GM12801 (cell line): Measurements from ENCODE around the gene TRMT2A.

Experiments used
- TF ChIP-seq, protein P1 (sequence below): IDR thresholded peaks from one replicate; pipeline ENCODE4 v1.5.1; 2011; ENCODE audit warnings: control low read depth; ENCODE audit not compliant: insufficient read length; ENCODE audit errors: extremely low read depth

Gene TRMT2A

DNA sequence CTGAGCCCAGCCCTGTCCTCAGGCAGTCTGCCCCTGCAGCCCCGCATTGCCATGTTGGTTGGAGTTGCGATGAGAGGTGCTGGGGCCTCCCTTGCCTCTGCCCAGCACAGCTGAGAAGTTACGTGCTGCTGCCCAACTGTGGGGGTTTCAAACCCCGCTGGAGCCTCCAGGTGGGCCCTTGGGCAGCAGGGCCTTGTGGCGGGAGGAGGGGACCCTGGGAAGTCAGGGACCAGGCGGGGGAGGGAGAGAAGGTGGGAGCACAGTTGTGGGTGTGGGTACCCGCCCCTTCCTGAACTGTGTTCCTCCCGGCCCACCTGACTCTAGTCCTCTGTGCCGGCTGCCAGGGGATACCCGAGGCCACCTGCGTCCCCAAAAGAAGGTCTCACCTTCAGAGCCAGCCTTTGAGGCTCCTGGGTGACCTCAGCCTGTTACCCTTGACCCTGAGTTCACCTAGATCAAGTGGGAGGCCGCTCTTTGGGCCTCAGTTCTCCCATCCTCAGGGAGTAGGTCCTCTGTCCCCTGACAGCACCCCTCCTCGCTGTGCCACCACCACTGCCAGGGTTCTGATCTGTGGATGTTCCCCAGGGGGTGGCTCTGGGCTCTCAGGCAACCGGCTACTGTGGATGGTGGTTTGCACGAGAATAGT lies 41.5 kb upstream of the TRMT2A start:
- TF ChIP-seq, protein P1, sequence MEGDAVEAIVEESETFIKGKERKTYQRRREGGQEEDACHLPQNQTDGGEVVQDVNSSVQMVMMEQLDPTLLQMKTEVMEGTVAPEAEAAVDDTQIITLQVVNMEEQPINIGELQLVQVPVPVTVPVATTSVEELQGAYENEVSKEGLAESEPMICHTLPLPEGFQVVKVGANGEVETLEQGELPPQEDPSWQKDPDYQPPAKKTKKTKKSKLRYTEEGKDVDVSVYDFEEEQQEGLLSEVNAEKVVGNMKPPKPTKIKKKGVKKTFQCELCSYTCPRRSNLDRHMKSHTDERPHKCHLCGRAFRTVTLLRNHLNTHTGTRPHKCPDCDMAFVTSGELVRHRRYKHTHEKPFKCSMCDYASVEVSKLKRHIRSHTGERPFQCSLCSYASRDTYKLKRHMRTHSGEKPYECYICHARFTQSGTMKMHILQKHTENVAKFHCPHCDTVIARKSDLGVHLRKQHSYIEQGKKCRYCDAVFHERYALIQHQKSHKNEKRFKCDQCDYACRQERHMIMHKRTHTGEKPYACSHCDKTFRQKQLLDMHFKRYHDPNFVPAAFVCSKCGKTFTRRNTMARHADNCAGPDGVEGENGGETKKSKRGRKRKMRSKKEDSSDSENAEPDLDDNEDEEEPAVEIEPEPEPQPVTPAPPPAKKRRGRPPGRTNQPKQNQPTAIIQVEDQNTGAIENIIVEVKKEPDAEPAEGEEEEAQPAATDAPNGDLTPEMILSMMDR, result no peak

DNA sequence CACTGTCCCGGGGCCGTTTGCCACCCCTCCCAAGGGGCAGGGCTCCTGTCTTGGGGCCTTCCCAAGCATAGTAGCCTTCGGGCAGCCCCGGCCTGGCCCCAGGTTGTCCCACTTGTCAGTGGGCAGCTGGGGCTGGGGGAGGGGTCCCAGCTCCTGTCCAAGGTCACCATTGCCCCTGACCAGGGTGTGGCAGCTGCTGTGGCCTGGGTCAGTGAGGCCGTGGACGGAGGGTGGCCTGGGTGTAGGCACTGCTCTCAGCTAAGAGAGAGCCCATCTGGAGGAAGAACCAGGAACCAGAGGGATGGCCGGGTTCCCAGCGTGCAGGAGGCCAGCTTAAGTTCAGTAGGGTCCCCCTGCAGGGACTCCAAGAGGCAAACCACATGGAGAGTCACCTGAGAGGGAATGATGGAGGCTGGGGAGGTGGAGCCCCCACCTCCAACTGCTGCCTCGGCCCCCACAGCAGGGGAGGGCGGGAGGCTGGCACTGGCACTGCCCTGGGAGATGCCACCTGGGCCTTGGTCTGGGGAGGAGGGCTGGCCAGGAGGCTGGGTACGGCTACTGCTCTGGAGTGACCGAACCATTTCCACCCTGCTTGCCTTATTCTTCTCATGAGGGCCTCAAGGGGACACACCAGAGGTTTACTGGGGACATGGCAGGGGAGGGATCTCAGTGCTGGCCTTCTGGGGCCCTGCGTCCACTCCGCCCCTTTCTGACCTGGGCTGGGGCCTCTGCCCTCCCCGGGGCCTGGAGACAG lies 40.6 kb upstream of the TRMT2A start:
- TF ChIP-seq, protein P1, result no peak

DNA sequence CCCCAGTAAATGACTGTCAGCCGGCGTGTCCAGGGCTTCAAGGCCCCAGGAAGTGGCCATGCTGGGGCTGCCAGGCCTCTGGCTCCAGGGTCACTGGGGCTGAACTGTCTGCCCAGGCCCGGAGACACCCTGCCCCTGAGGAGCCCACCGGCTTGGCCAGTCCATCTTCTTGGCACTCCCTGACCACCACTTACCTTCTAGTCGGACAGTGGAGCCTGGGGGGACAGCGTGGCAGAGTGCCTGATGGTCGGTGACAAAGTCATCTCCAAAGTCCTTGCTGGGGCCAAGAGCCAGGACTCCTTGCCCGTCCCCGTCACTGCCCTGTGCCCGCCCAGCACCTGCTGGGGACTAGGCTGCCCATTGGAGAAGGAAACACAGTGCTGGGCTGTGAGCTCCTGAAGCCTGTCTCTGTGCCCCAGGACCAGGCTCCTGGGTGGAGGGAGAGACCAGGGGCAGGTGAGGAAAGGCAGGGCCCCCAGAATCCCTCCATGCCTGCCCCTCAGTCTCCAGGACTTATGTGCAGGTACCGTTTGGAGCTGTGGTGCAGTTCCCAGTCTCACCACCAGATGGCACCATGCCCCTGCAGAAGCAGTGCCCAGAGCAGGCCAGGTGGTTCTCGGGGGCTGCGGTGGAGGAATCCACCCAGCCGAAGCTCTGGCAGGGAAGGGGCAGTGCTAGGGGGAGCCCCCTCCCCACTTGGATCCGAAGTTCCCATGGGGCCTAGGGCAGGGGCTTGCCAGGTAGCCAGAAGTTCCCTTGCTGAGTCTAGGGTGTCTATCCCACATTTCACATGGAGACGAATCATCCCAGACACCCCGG lies 39.8 kb upstream of the TRMT2A start:
- TF ChIP-seq, protein P1, result no peak

DNA sequence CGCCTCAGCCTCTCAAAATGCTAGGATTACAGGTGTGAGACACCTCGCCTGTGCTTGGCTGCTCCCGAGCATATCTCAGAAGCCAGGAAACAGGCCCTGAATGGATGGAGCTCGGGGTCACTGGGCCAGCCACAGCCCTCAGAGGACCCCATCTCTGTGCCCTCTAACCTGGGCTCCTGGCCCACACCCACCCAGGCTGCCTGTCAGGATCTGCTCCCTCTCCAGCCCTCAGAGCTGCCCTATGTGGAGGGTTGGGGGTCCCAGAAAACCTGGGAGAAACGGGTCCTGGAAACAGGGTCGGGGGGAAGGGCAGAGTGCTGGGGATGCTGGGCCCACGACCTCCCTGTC lies 39.0 kb upstream of the TRMT2A start:
- TF ChIP-seq, protein P1, result no peak

DNA sequence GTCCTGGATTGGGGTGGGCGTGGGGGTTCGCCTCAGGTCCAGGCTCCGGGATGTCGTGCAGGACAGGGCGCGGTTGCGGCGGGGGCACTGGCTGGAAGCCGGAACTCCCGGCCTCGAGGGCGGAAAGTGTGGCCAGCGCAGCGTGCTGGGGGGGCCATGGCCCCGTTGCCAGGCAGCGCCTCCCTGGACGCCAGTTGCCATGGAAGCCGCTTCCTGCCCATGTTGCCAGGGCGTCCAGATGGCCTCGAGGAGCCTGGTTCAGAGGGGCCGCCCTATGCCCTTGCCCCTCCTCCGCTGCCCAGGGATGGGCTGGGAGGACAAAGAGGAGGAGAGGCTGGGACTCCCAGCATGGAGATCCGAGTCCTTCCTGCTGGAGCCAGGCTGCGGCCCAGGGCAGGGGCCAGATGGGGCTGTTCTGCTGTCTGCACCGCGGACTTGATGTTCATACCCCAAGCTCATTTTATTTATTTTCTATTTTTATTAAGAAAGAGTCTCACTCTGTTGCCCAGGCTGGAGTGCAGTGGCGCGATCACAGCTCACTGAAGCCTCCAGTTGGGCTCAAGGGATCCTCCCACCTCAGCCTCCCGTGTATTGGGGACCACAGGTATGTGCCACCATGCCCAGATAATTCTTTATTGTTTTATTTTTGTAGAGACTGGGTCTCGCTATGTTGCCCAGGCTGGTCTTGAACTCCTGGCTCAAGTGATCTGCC lies 38.5 kb upstream of the TRMT2A start:
- TF ChIP-seq, protein P1, result no peak

DNA sequence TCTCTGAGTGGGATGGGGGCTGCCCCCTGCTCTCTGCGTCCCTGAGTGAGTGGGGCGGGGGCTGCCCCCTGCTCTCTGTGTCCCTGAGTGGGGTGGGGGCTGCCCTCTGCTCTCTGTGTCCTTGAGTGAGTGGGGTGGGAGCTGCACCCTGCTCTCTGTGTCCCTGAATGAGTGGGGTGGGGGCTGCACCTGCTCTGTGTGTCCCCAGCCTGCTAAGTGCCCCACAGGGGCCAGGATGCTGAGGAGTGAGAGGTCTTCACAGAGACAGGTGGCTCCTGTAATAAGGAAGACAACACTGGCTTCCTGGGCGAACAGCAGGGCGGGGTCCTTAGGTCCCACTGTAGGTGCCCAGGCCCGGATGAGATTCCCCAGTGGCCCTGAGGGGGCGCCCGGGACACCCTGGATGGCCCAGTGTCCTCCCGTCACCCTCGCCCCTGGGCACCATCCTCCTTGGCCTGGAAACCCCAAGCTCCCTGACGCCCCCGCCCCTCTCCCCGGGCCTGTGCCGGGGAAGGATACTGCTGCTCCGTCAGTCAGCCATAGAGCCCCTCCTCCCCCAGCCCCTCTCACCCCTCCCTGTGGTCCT lies 37.7 kb upstream of the TRMT2A start:
- TF ChIP-seq, protein P1, result no peak

DNA sequence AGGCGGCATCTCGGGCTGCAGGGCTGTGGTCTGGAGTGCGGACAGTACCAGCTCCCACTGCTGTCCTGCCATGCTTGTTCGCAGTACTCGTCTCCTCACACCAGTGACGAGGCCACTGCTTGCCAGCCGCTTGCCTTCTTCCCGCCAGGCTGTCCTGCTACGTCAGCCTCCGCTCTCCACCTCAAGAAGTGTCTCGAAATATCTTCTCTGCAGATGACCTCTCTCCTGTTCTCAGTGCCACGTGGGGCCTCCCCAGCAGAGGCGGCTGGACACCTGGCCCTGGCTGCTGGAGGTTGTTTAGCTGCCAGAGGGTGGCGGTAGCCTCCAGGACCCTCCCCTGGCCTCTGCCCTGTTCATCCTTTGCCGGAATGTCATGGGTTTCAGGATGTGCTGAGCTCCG lies 36.9 kb upstream of the TRMT2A start:
- TF ChIP-seq, protein P1, result no peak
